Caco-2 (cell line): Measurements from ENCODE around the gene HSF5. TPM values are rescaled to one million over a fixed set of nuclear protein-coding genes. Genes with fewer than 3 reads are reported as not detected.

Experiments
- BruUV-seq: library from RNA; stranded (reverse); fragments of 400-500 nt; replicated peaks from 2 replicates; lab custom pipeline; 2021; lab: Mats Ljungman, UMichigan
- CTCF ChIA-PET: fragments of 300-600 bp; sonication (Branson Sonifier 250); formaldehyde crosslinking; loops from one replicate; lab custom pipeline; 2022; ENCODE audit warnings: antibody characterized with exemption; lab: Charles Lee
- POLR2A ChIA-PET: fragments of 300-600 bp; sonication (Branson Sonifier 250); formaldehyde crosslinking; loops from one replicate; lab custom pipeline; 2022; ENCODE audit warnings: antibody characterized with exemption; lab: Charles Lee
- DNase-seq, 2 experiments: peaks; one replicate each; pipeline versions ENCODE4 v3.0.0 to v3.0.0-alpha.2; 2020 to 2022
- H3K27me3 ChIP-seq: replicated peaks from 2 replicates; pipeline ENCODE4 v1.6.0; 2011; ENCODE audit warnings: low read length; ENCODE audit not compliant: control insufficient read depth, insufficient read depth
- H3K36me3 ChIP-seq: 2 replicates; pipeline ENCODE4 v1.5.1; 2011; ENCODE audit warnings: low read length; ENCODE audit not compliant: control insufficient read depth, insufficient read depth
- H3K4me1 ChIP-seq: fragments of 250-450 bp; sonication (Bioruptor Pico); 2 replicates; pipeline ENCODE4 v1.5.1; 2020; ENCODE audit warnings: mild to moderate bottlenecking
- H3K4me3 ChIP-seq: 2 replicates; pipeline ENCODE4 v1.5.1; 2011; ENCODE audit warnings: low read depth, mild to moderate bottlenecking, control low read depth, low read length
- H3K9me3 ChIP-seq: fragments of 250-450 bp; sonication (Bioruptor Pico); 2 replicates; pipeline ENCODE4 v1.5.1; 2020; ENCODE audit warnings: mild to moderate bottlenecking, moderate library complexity
- H3K27ac Mint-ChIP-seq: one replicate; pipeline ENCODE4 v1.8.0; 2022; ENCODE audit warnings: mixed read lengths; ENCODE audit not compliant: unreplicated experiment
- H3K27me3 Mint-ChIP-seq: one replicate; pipeline ENCODE4 v1.8.0; 2022; ENCODE audit warnings: mixed read lengths; ENCODE audit not compliant: insufficient read depth, unreplicated experiment
- H3K36me3 Mint-ChIP-seq: one replicate; pipeline ENCODE4 v1.8.0; 2022; ENCODE audit warnings: mild to moderate bottlenecking, mixed read lengths; ENCODE audit not compliant: insufficient read depth, unreplicated experiment
- H3K4me1 Mint-ChIP-seq: one replicate; pipeline ENCODE4 v1.8.0; 2022; ENCODE audit warnings: low read depth, mixed read lengths; ENCODE audit not compliant: unreplicated experiment
- H3K4me3 Mint-ChIP-seq: one replicate; pipeline ENCODE4 v1.8.0; 2022; ENCODE audit warnings: mild to moderate bottlenecking, moderate library complexity, mixed read lengths; ENCODE audit not compliant: unreplicated experiment
- H3K9me3 Mint-ChIP-seq: one replicate; pipeline ENCODE4 v1.8.0; 2022; ENCODE audit warnings: mixed read lengths; ENCODE audit not compliant: unreplicated experiment
- intact Hi-C: fragments of 100-400 bp; cut with micrococcal nuclease; formaldehyde crosslinking; loops from one replicate; pipeline ENCODE4 v1.10.0; 2022; ENCODE audit not compliant: unreplicated experiment
- total RNA-seq: library from RNA; stranded (reverse); gene quantifications from 2 replicates; pipeline ENCODE4 v1.2.3, GENCODE V29; 2022
- TF ChIP-seq, protein P1 (sequence below), 2 experiments: fragments of 200-600 bp in 1 of 2; IDR thresholded peaks; 1 replicate in 1 of 2; 2 replicates in 1 of 2; pipeline versions ENCODE4 v1.5.1 to v1.8.0; 2011 to 2022; ENCODE audit warnings: antibody characterized with exemption in 1 of 2, control low read depth in 1 of 2, inconsistent platforms in 1 of 2, low read depth in 1 of 2, low read length in 1 of 2, mild to moderate bottlenecking in 1 of 2, moderate library complexity in 1 of 2; ENCODE audit not compliant: insufficient read depth in 1 of 2, severe bottlenecking in 1 of 2, unreplicated experiment in 1 of 2

Gene HSF5
- total RNA-seq, 1 experiment from 2014 or later, result 0.98 TPM

DNA sequence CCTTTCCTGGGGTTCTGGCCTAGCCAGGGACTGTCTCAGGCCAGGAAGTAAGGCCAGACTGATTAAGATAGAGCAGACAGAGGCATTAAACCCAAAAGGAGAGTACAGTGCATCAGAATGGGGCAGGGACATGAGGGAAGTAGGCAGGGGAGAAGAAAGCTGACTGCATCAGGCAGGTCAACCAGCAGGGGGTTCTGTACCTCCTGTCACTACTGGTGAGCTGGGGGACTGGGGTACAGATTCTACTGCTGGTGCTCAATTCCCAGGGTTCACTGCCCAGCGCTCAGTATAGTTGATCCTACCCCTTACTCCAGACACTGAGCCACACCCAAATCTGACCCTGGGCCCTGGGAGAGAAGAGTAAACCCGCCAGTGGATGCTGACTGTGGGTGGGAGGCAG, 39.1 kb upstream of the HSF5 start:
- Histone ChIP-seq H3K4me1 (peaks cover 8% of the 10 kb centered on the region; the same call in 1 of the 2 replicates), H3K36me3 (no peaks in the 10 kb centered on the region), H3K27me3 (no peaks in the 10 kb centered on the region), H3K9me3 (no peaks in the 10 kb centered on the region), H3K4me3 (no peak overlapping the region)
- ChIA-PET POLR2A (no interaction called here), CTCF (no interaction called here)
- H3K4me1 Mint-ChIP-seq, result peaks cover under 1% of the 10 kb centered on the region
- no peak overlapping the region for H3K27ac Mint-ChIP-seq
- H3K4me3 Mint-ChIP-seq, result no peak overlapping the region
- DNase-seq, result no peak
- H3K36me3 Mint-ChIP-seq, result no peaks in the 10 kb centered on the region
- TF ChIP-seq, protein P1, sequence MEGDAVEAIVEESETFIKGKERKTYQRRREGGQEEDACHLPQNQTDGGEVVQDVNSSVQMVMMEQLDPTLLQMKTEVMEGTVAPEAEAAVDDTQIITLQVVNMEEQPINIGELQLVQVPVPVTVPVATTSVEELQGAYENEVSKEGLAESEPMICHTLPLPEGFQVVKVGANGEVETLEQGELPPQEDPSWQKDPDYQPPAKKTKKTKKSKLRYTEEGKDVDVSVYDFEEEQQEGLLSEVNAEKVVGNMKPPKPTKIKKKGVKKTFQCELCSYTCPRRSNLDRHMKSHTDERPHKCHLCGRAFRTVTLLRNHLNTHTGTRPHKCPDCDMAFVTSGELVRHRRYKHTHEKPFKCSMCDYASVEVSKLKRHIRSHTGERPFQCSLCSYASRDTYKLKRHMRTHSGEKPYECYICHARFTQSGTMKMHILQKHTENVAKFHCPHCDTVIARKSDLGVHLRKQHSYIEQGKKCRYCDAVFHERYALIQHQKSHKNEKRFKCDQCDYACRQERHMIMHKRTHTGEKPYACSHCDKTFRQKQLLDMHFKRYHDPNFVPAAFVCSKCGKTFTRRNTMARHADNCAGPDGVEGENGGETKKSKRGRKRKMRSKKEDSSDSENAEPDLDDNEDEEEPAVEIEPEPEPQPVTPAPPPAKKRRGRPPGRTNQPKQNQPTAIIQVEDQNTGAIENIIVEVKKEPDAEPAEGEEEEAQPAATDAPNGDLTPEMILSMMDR (IDR thresholded peaks at IDR 0.05; ENCODE audit: insufficient read depth in 1 of 2, low read depth in 1 of 2, low read length in 1 of 2, severe bottlenecking in 1 of 2, unreplicated experiment in 1 of 2), result no peak
- H3K27me3 Mint-ChIP-seq, result peaks cover 3% of the 10 kb centered on the region
- no TSS peak for BruUV-seq
- intact Hi-C loops, result no loop called here
- H3K9me3 Mint-ChIP-seq, result no peaks in the 10 kb centered on the region

GRCh38 chr17:58525239-58525638, 37.0 kb upstream of the HSF5 start:
- Histone ChIP-seq H3K4me3 (no peak overlapping the region), H3K27me3 (no peaks in the 10 kb centered on the region), H3K4me1 (no peaks in the 10 kb centered on the region), H3K36me3 (no peaks in the 10 kb centered on the region), H3K9me3 (no peaks in the 10 kb centered on the region)
- H3K27ac Mint-ChIP-seq, result no peak overlapping the region
- intact Hi-C loops, result no loop called here
- no peaks in the 10 kb centered on the region for H3K9me3 Mint-ChIP-seq
- H3K36me3 Mint-ChIP-seq, result no peaks in the 10 kb centered on the region
- ChIA-PET POLR2A (interaction anchor here (0.5 kb wide), 1 partner anchor 167 kb away, joined by 3 read pairs; the partner anchor contains the start of genes RAD51C and TEX14), CTCF (no interaction called here)
- DNase-seq, result no peak
- peaks cover 3% of the 10 kb centered on the region for H3K27me3 Mint-ChIP-seq
- no TSS peak for BruUV-seq
- H3K4me3 Mint-ChIP-seq, result no peak overlapping the region
- H3K4me1 Mint-ChIP-seq, result no peaks in the 10 kb centered on the region
- TF ChIP-seq, protein P1 (IDR thresholded peaks at IDR 0.05; ENCODE audit: insufficient read depth in 1 of 2, low read depth in 1 of 2, low read length in 1 of 2, severe bottlenecking in 1 of 2, unreplicated experiment in 1 of 2), result no peak

GRCh38 chr17:58521680-58522079, 33.5 kb upstream of the HSF5 start:
- H3K4me3 ChIP-seq, result no peak overlapping the region
- BruUV-seq, result no TSS peak
- CTCF ChIA-PET, result no interaction called here
- Mint-ChIP-seq H3K27ac (no peak overlapping the region), H3K4me1 (peaks cover 4% of the 10 kb centered on the region), H3K27me3 (no peaks in the 10 kb centered on the region), H3K9me3 (no peaks in the 10 kb centered on the region), H3K36me3 (peaks cover 19% of the 10 kb centered on the region), H3K4me3 (no peak overlapping the region)
- H3K27me3 ChIP-seq, result no peaks in the 10 kb centered on the region
- DNase-seq, result no peak
- no peaks in the 10 kb centered on the region for H3K9me3 ChIP-seq
- no peaks in the 10 kb centered on the region for H3K36me3 ChIP-seq
- H3K4me1 ChIP-seq, result 0 out of 2 replicates have a peak, but pooled peaks cover 1% of the 10 kb centered on the region
- TF ChIP-seq, protein P1 (IDR thresholded peaks at IDR 0.05; ENCODE audit: insufficient read depth in 1 of 2, low read depth in 1 of 2, low read length in 1 of 2, severe bottlenecking in 1 of 2, unreplicated experiment in 1 of 2), result no peak
- POLR2A ChIA-PET, result no interaction called here
- intact Hi-C loops, result no loop called here
